Heart right ventricle (tissue), 16 donors: ENCODE results near the gene ADCY5. TPM values are rescaled to one million over a fixed set of nuclear protein-coding genes. Genes with fewer than 3 reads are reported as not detected.
"Not testable (repeated sequence)": the region's sequence is repeated elsewhere in the genome, so short reads cannot be mapped to it uniquely, and the experiment has no call there.

Experiments used
- ATAC-seq, 8 donors: fragments of 200-7000 bp; cut with Tn5 transposase; one replicate each; pipeline ENCODE4 v1.9.1; 2020; ENCODE audit warnings: mild to moderate bottlenecking in 8 of 8, moderate library complexity in 8 of 8, moderate number of reproducible peaks in 1 of 8
- DNase-seq, 2 donors: peaks; one replicate each; pipeline ENCODE4 v3.0.0-alpha.2; 2020
- H3K27ac ChIP-seq, 10 donors: fragments of 200-600 bp; sonication (generic) in 2 of 10; one replicate each; pipeline versions ENCODE4 v1.5.0 to v1.8.0; 2020 to 2022; ENCODE audit warnings: mild to moderate bottlenecking in 3 of 10
- H3K27me3 ChIP-seq, 7 donors: fragments of 200-600 bp; one replicate each; pipeline ENCODE4 v1.8.0; 2021 to 2022; ENCODE audit warnings: mild to moderate bottlenecking in 2 of 7
- H3K36me3 ChIP-seq, 9 donors: fragments of 200-600 bp; sonication (generic) in 1 of 9; one replicate each; pipeline versions ENCODE4 v1.5.0 to v1.8.0; 2020 to 2022; ENCODE audit warnings: mild to moderate bottlenecking in 2 of 9
- H3K4me1 ChIP-seq, 9 donors: fragments of 200-600 bp; sonication (generic) in 1 of 9; one replicate each; pipeline versions ENCODE4 v1.5.0 to v1.8.0; 2020 to 2022; ENCODE audit warnings: mild to moderate bottlenecking in 4 of 9
- H3K4me3 ChIP-seq, 10 donors: fragments of 200-600 bp; sonication (generic) in 2 of 10; one replicate each; pipeline versions ENCODE4 v1.5.0 to v1.8.0; 2020 to 2022; ENCODE audit warnings: mild to moderate bottlenecking in 7 of 10, moderate library complexity in 2 of 10
- H3K9me3 ChIP-seq, 11 donors: fragments of 200-600 bp in 10 of 11; sonication (generic) in 2 of 11; one replicate each; pipeline versions ENCODE4 v1.5.0 to v1.8.0; 2013 to 2022; ENCODE audit warnings: mild to moderate bottlenecking in 2 of 11, control low read depth in 1 of 11, moderate library complexity in 1 of 11
- WGBS, 2 donors: extraction: QIAGEN DNeasy Blood & Tissue Kit; methylation state at CpG; one replicate each; pipeline ENCODE4 v1.1.7; 2013; ENCODE audit warnings: inconsistent platforms in 1 of 2; 5-methylcytosine and 5-hydroxymethylcytosine counted together
- intact Hi-C, 10 donors: fragments of 100-400 bp; cut with DNase I; formaldehyde crosslinking; loops; one replicate each; pipeline versions ENCODE4 v1.11.1 to v1.14.2; 2022
- polyA plus RNA-seq, 2 donors: library from polyadenylated mRNA; stranded (reverse); fragments of 200-250 nt; gene quantifications; one replicate each; pipeline ENCODE4 v1.2.3, GENCODE V29; 2013
- total RNA-seq, 10 donors: library from RNA; stranded (reverse); fragmentation: NEBNext Ultra II Directional in 3 of 10; extraction: Animal tissue kit (Norgen Biotek cat#: 25700) in 3 of 10; gene quantifications; one replicate each; pipeline versions ENCODE4 v1.2.1 to v1.2.4, GENCODE V29; 2021 to 2023
- TF ChIP-seq, protein P1 (sequence below), 9 donors: fragments of 200-600 bp; sonication (generic) in 2 of 9; IDR thresholded peaks; one replicate each; pipeline versions ENCODE4 v1.5.0 to v1.8.0; 2021 to 2022; ENCODE audit warnings: antibody characterized with exemption in 9 of 9, mild to moderate bottlenecking in 5 of 9, moderate library complexity in 1 of 9
- donor health status: Arrhythmogenic right ventricular cardiomyopathy.
- donor health status: ischemic (EF 13 %, LVEDD 7.1; RV severe dilation, severe dysfunction).
- donor health status: healthy with polysubstance abuse.
- donor health status: DM: no; HTN: yes; CAD: no.
- donor health status: DM: no; HTN: no; CAD: no.
- donor health status: ischemic (EF 25% LVEDD 6.9; RV normal size, moderate dysfunction).
- donor health status: ischemic (EF 25% LVEDD 5.7; RV mildly dilated, moderate dysfunction).
- donor health status: healthy.
- donor health status: DM: yes; HTN: yes; CAD: no.
- donor health status: Ischemic cardiomyopathy.
- donor health status: ischemic (EF 35%, LVEDD 5.7; RV mildly dilated, moderate dysfunction).
- donor health status: nonischemic (EF 11% LVEDD 7.7; RV severe dilation, severe dysfunction).
- donor health status: DM: yes; HTN: yes; CAD: no.
- donor health status: PGD.
- donor health status: ischemic (EF 29% LVEDD 5.4; RV normal size, mild dysfunction).
- donor health status: nonischemic (EF 23%, LVEDD 6.1; RV moderate dilation, normal function).

ADCY5 gene
- total and polyA plus RNA-seq, 12 donors = 37.2 to 245 (median 198) TPM

DNA sequence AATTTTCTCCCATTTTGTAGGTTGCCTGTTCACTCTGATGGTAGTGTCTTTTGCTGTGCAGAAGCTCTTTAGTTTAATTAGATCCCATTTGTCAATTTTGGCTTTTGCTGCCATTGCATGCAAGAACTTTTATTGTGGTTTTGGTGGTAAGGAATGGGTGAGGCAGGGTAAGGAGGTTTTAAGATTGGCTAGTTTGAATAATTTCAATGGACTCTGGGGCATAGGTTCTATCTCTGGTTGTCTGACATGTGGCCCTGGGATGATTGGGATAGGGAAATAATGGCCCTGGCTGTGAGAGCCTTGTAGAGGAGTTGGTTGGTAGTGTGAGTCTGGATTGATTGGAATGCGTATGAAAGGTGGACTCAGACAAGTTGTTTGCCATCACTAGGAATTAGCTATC, 209.1 kb downstream of the ADCY5 start:
- DNase-seq = no peak
- Histone ChIP-seq H3K27me3 (no peaks in the 10 kb centered on the region), H3K9me3 (peaks cover 0 to 7% (median 0%) of the 10 kb centered on the region in 11 donors), H3K27ac (no peak overlapping the region), H3K4me3 (no peak overlapping the region), H3K36me3 (peaks cover 0 to 39% (median 4%) of the 10 kb centered on the region in 9 donors), H3K4me1 (peaks cover 0 to 3% (median under 1%) of the 10 kb centered on the region in 9 donors)
- 100% methylated on average over 1 of the region's 1 CpG for WGBS, 2 donors
- TF ChIP-seq, protein P1, sequence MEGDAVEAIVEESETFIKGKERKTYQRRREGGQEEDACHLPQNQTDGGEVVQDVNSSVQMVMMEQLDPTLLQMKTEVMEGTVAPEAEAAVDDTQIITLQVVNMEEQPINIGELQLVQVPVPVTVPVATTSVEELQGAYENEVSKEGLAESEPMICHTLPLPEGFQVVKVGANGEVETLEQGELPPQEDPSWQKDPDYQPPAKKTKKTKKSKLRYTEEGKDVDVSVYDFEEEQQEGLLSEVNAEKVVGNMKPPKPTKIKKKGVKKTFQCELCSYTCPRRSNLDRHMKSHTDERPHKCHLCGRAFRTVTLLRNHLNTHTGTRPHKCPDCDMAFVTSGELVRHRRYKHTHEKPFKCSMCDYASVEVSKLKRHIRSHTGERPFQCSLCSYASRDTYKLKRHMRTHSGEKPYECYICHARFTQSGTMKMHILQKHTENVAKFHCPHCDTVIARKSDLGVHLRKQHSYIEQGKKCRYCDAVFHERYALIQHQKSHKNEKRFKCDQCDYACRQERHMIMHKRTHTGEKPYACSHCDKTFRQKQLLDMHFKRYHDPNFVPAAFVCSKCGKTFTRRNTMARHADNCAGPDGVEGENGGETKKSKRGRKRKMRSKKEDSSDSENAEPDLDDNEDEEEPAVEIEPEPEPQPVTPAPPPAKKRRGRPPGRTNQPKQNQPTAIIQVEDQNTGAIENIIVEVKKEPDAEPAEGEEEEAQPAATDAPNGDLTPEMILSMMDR (IDR thresholded peaks at IDR 0.05) = no peak
- intact Hi-C loops = no loop called here
- ATAC-seq = no peak

GRCh38 chr3:123239186-123239585, 209.7 kb downstream of the ADCY5 start:
- 95 to 97% methylated on average over 2 of the region's 2 CpGs for WGBS, 2 donors
- DNase-seq, H3K9me3 ChIP-seq, H3K27ac ChIP-seq, intact Hi-C loops, H3K27me3 ChIP-seq, H3K4me3 ChIP-seq, ATAC-seq, H3K4me1 ChIP-seq: not testable (repeated sequence)
- peaks cover 0 to 39% (median 4%) of the 10 kb centered on the region in 9 donors for H3K36me3 ChIP-seq

DNA sequence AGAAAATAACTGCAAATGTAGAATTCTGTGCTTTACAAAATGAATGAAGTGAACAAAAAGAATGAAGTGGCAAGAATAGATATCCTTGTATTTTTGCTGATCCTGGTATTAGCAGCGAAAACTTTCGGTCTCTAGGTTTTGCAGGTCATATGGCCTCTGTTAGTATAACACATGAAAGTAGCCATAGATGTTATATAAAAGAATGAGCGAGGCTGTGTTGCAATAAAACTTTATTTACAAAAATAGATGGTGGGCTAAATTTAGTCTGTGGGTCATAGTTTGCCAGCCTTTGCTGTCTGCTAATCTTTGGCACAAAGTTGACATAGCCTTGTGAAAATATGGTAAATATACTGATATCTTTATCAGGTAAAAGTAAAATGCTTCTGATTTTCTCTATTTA, 212.0 kb downstream of the ADCY5 start:
- Histone ChIP-seq H3K36me3 (peaks cover 0 to 53% (median 4%) of the 10 kb centered on the region in 9 donors), H3K4me1 (no peaks in the 10 kb centered on the region), H3K27me3 (no peaks in the 10 kb centered on the region), H3K9me3 (peaks cover 0 to 7% (median 0%) of the 10 kb centered on the region in 11 donors), H3K27ac (no peak overlapping the region), H3K4me3 (no peak overlapping the region)
- ATAC-seq (no peak), DNase-seq (no peak)
- intact Hi-C loops = no loop called here
- 97 to 98% methylated on average over 3 of the region's 3 CpGs for WGBS, 2 donors
- TF ChIP-seq, protein P1 (IDR thresholded peaks at IDR 0.05) = no peak

Other genes starting within 250 kb of the ADCY5 start
- 10 to 100 TPM in 6 of 10 donors, 1 to 10 TPM in 4; 7.0 to 13.6 (median 10.3) TPM for gene SEC22A, start 247.1 kb downstream of the ADCY5 start, total RNA-seq
- gene SEC22A, start 247.1 kb downstream of the ADCY5 start, polyA plus RNA-seq = 1 to 10 TPM; 2.9 to 9.5 TPM
- 10 to 100 TPM in 7 of 10 donors, 1 to 10 TPM in 3; 6.8 to 14.1 (median 11.0) TPM for gene HACD2, start 136.0 kb upstream of the ADCY5 start, total RNA-seq
- 1 to 10 TPM; 7.9 to 8.1 TPM for gene HACD2, start 136.0 kb upstream of the ADCY5 start, polyA plus RNA-seq